Fibroblast of pulmonary artery (primary cell): ENCODE data around the gene MINDY1.

Experiments
- DNase-seq: peaks from one replicate; pipeline ENCODE4 v3.0.0-alpha.2; 2010; ENCODE audit warnings: low read depth
- H3K4me3 ChIP-seq: replicated peaks from 2 replicates; pipeline ENCODE4 v1.5.1; 2011; ENCODE audit warnings: low read depth, mild to moderate bottlenecking, control low read depth, low read length, moderate library complexity
- TF ChIP-seq, protein P1 (sequence below): IDR thresholded peaks from 2 replicates; pipeline ENCODE4 v1.5.1; 2011; ENCODE audit warnings: mild to moderate bottlenecking, control low read depth, low read length, inconsistent platforms; ENCODE audit errors: missing control alignments

Gene MINDY1

DNA sequence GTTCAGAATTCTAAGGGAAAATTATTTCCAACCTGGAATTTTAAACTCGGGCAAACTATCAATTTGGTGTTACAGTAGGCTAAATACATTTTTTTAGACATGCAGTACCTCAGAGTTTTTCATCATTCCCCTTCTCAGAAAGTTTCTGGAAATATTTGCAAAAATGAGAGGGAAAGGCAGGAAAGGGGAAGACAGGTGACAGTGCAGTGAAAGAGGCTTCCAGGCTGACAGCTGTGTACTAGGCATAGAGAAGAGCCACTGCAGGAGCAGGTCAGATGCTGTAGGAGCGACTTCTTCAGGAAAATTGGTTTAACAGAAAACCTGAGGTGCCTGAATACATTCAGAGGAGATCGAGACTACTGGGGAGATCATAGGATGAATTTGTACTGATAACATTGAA is 52.0 kb downstream of the MINDY1 start:
- H3K4me3 ChIP-seq = no peak overlapping the region
- TF ChIP-seq, protein P1, sequence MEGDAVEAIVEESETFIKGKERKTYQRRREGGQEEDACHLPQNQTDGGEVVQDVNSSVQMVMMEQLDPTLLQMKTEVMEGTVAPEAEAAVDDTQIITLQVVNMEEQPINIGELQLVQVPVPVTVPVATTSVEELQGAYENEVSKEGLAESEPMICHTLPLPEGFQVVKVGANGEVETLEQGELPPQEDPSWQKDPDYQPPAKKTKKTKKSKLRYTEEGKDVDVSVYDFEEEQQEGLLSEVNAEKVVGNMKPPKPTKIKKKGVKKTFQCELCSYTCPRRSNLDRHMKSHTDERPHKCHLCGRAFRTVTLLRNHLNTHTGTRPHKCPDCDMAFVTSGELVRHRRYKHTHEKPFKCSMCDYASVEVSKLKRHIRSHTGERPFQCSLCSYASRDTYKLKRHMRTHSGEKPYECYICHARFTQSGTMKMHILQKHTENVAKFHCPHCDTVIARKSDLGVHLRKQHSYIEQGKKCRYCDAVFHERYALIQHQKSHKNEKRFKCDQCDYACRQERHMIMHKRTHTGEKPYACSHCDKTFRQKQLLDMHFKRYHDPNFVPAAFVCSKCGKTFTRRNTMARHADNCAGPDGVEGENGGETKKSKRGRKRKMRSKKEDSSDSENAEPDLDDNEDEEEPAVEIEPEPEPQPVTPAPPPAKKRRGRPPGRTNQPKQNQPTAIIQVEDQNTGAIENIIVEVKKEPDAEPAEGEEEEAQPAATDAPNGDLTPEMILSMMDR = no peak

More for the DNA sequence above, 52.0 kb downstream of the MINDY1 start:
- DNase-seq = no peak
